HCT116 (cell line): Measurements from ENCODE around the gene WDR62. TPM values are rescaled to one million over a fixed set of nuclear protein-coding genes. Genes with fewer than 3 reads are reported as not detected.

Experiments
- ATAC-seq: fragments of 200-7000 bp; cut with Tn5 transposase; 2 replicates; pipeline ENCODE4 v1.9.1; 2020; ENCODE audit warnings: mild to moderate bottlenecking, moderate library complexity
- BruUV-seq: library from RNA; stranded (reverse); fragments of 400-500 nt; replicated peaks from 2 replicates; lab custom pipeline; 2021; lab: Mats Ljungman, UMichigan
- CTCF ChIA-PET: fragments of 300-600 bp; sonication (Branson Sonifier 250); formaldehyde crosslinking; loops from one replicate; lab custom pipeline; 2021; ENCODE audit warnings: antibody characterized with exemption; lab: Charles Lee
- POLR2A ChIA-PET: fragments of 300-600, 350-600 bp; sonication (Branson Sonifier 250); formaldehyde crosslinking; loops from one replicate; lab custom pipeline; 2021; ENCODE audit warnings: antibody characterized with exemption; lab: Charles Lee
- RAD21 ChIA-PET, 2 experiments: fragments of 300-600 bp; sonication (Branson Sonifier 250); formaldehyde crosslinking; loops; one replicate each; lab custom pipeline; 2023; ENCODE audit warnings: low total read pairs in 2 of 2; ENCODE audit not compliant: uncharacterized antibody in 2 of 2, unreplicated experiment in 2 of 2, low non-redundant PET in 1 of 2; lab: Charles Lee
- DNase-seq: peaks from one replicate; pipeline ENCODE4 v3.0.0-alpha.2; 2010; ENCODE audit warnings: low read depth, low spot score
- H2AFZ ChIP-seq: fragments of 200-600 bp; shearing (Covaris generic), sonication (generic); 2 replicates; pipeline ENCODE4 v1.6.1; 2017; ENCODE audit warnings: low read depth, mixed run types, mixed read lengths, antibody characterized with exemption, low read length; ENCODE audit not compliant: poor library complexity, severe bottlenecking
- H3K27ac ChIP-seq: 2 replicates; pipeline ENCODE4 v1.5.1; 2012; ENCODE audit warnings: low read depth, low read length
- H3K27me3 ChIP-seq: fragments of 200-600 bp; sonication (generic); 2 replicates; pipeline ENCODE4 v1.6.1; 2016; ENCODE audit warnings: mixed run types, low read length, mixed read lengths; ENCODE audit not compliant: insufficient read depth
- H3K36me3 ChIP-seq, 2 experiments: fragments of 200-500 bp in 1 of 2; fragments of 200-600 bp in 1 of 2; sonication (Bioruptor generic) in 1 of 2; sonication (generic) in 1 of 2; 2 replicates each; pipeline versions ENCODE4 v1.5.1 to v1.6.1; 2014 to 2016; ENCODE audit warnings: low read length in 2 of 2, inconsistent platforms in 1 of 2, mixed read lengths in 1 of 2, mixed run types in 1 of 2; ENCODE audit not compliant: insufficient read depth in 2 of 2, control insufficient read depth in 1 of 2
- H3K4me1 ChIP-seq, 2 experiments: fragments of 200-600 bp in 1 of 2; sonication (generic) in 1 of 2; 2 replicates each; pipeline versions ENCODE4 v1.5.1 to v1.6.1; 2012 to 2017; ENCODE audit warnings: low read length in 2 of 2, inconsistent platforms in 1 of 2, mild to moderate bottlenecking in 1 of 2, mixed read lengths in 1 of 2, mixed run types in 1 of 2, moderate library complexity in 1 of 2; ENCODE audit not compliant: insufficient read depth in 2 of 2, control insufficient read depth in 1 of 2
- H3K4me2 ChIP-seq: fragments of 200-600 bp; sonication (generic); 2 replicates; pipeline ENCODE4 v1.6.1; 2017; ENCODE audit warnings: mixed run types, low read length, mixed read lengths
- H3K4me3 ChIP-seq, 2 experiments: fragments of 200-600 bp in 1 of 2; sonication (generic) in 1 of 2; replicated peaks in 1 of 2; 2 replicates each; pipeline ENCODE4 v1.5.1; 2011 to 2016; ENCODE audit warnings: low read length in 2 of 2, control low read depth in 1 of 2, low read depth in 1 of 2, mild to moderate bottlenecking in 1 of 2, mixed read lengths in 1 of 2, mixed run types in 1 of 2
- H3K79me2 ChIP-seq: fragments of 200-600 bp; sonication (generic); 2 replicates; pipeline ENCODE4 v1.6.1; 2017; ENCODE audit warnings: mild to moderate bottlenecking, mixed run types, low read length, moderate library complexity, mixed read lengths; ENCODE audit not compliant: insufficient read depth
- H3K9ac ChIP-seq: fragments of 200-600 bp; sonication (generic); 2 replicates; pipeline ENCODE4 v1.6.1; 2016; ENCODE audit warnings: low read length, mixed read lengths
- H3K9me2 ChIP-seq: fragments of 200-600 bp; sonication (generic), shearing (Covaris generic); 2 replicates; pipeline ENCODE4 v1.6.1; 2017; ENCODE audit warnings: mixed run types, mild to moderate bottlenecking, moderate library complexity; ENCODE audit not compliant: insufficient read depth
- H3K9me3 ChIP-seq, 2 experiments: fragments of 200-500 bp in 1 of 2; fragments of 200-600 bp in 1 of 2; sonication (Bioruptor generic) in 1 of 2; sonication (generic) in 1 of 2; 2 replicates each; pipeline ENCODE4 v1.6.1; 2014 to 2017; ENCODE audit warnings: low read length in 2 of 2, mixed read lengths in 2 of 2, inconsistent platforms in 1 of 2, low read depth in 1 of 2, mild to moderate bottlenecking in 1 of 2, mixed run types in 1 of 2, moderate library complexity in 1 of 2; ENCODE audit not compliant: control insufficient read depth in 1 of 2, insufficient read depth in 1 of 2
- H4K20me1 ChIP-seq: fragments of 200-600 bp; sonication (generic), shearing (Covaris generic); 2 replicates; pipeline ENCODE4 v1.6.1; 2017; ENCODE audit warnings: mixed run types, mild to moderate bottlenecking, moderate library complexity; ENCODE audit not compliant: insufficient read depth
- CBX3 ChIP-seq: IDR thresholded peaks from 2 replicates; pipeline ENCODE4 v1.6.1; 2012; ENCODE audit warnings: low read depth
- CEBPB ChIP-seq: IDR thresholded peaks from 2 replicates; pipeline ENCODE4 v1.6.1; 2012; ENCODE audit warnings: low read depth
- EGR1 ChIP-seq: IDR thresholded peaks from 2 replicates; pipeline ENCODE4 v1.6.1; 2012; ENCODE audit warnings: low read depth
- EZH2 ChIP-seq: fragments of 200-600 bp; sonication (generic); IDR thresholded peaks from 2 replicates; pipeline ENCODE4 v1.6.1; 2017; ENCODE audit warnings: antibody characterized with exemption, mixed run types
- EZH2phosphoT487 ChIP-seq: fragments of 200-600 bp; IDR thresholded peaks from 2 replicates; pipeline ENCODE4 v1.6.1; 2018; ENCODE audit warnings: antibody characterized with exemption, borderline replicate concordance
- FOSL1 ChIP-seq: IDR thresholded peaks from 2 replicates; pipeline ENCODE4 v1.6.1; 2012; ENCODE audit warnings: low read depth
- POLR2A ChIP-seq: IDR thresholded peaks from 2 replicates; pipeline ENCODE4 v1.7.0; 2011; ENCODE audit warnings: borderline replicate concordance; ENCODE audit not compliant: insufficient read depth, insufficient read length; ENCODE audit errors: extremely low read depth
- POLR2AphosphoS5 ChIP-seq: IDR thresholded peaks from 2 replicates; pipeline ENCODE4 v1.6.1; 2011; ENCODE audit warnings: mild to moderate bottlenecking, low read depth, low read length, moderate library complexity
- RAD21 ChIP-seq: IDR thresholded peaks from 2 replicates; pipeline ENCODE4 v1.6.1; 2012; ENCODE audit warnings: low read depth, mild to moderate bottlenecking
- SIN3A ChIP-seq: IDR thresholded peaks from 2 replicates; pipeline ENCODE4 v1.6.1; 2012; ENCODE audit warnings: low read depth
- SRF ChIP-seq: IDR thresholded peaks from 2 replicates; pipeline ENCODE4 v1.6.1; 2012; ENCODE audit warnings: low read depth
- TCF7L2 ChIP-seq: IDR thresholded peaks from 2 replicates; pipeline ENCODE4 v1.7.0; 2011; ENCODE audit warnings: borderline replicate concordance, inconsistent platforms; ENCODE audit not compliant: insufficient read depth, insufficient read length; ENCODE audit errors: extremely low read depth
- YY1 ChIP-seq: IDR thresholded peaks from 2 replicates; pipeline ENCODE4 v1.6.1; 2011; ENCODE audit warnings: low read length, low read depth, moderate library complexity, mild to moderate bottlenecking; ENCODE audit not compliant: insufficient replicate concordance; ENCODE audit errors: extremely low read depth
- ZFX ChIP-seq: fragments of 450-650 bp; IDR thresholded peaks from 2 replicates; pipeline ENCODE4 v1.6.1; 2017
- ZNF274 ChIP-seq: fragments of 200-500 bp; sonication (Bioruptor generic); IDR thresholded peaks from 2 replicates; pipeline ENCODE4 v1.6.1; 2014; ENCODE audit warnings: mild to moderate bottlenecking, low read depth, low read length, inconsistent platforms
- intact Hi-C: fragments of 100-400 bp; cut with micrococcal nuclease; formaldehyde crosslinking; loops from 2 replicates; pipeline ENCODE4 v1.10.0; 2022
- total RNA-seq: library from RNA; stranded (reverse); gene quantifications from one replicate; pipeline ENCODE4 v1.2.1, GENCODE V29; 2021; ENCODE audit not compliant: unreplicated experiment
- TF ChIP-seq, protein P1 (sequence below): IDR thresholded peaks from 2 replicates; pipeline ENCODE4 v1.6.1; 2012
- TF ChIP-seq, protein P2 (sequence below), 3 experiments: fragments of 200-600 bp in 1 of 3; sonication (generic) in 1 of 3; IDR thresholded peaks in 2 of 3; conservative IDR thresholded peaks in 1 of 3; 2 replicates each; pipeline ENCODE4 v1.5.1; 2012 to 2017; ENCODE audit warnings: low read depth in 2 of 3, low read length in 2 of 3, antibody characterized with exemption in 1 of 3, borderline replicate concordance in 1 of 3, control low read depth in 1 of 3, mild to moderate bottlenecking in 1 of 3, mixed read lengths in 1 of 3, mixed run types in 1 of 3, moderate library complexity in 1 of 3; ENCODE audit not compliant: insufficient read depth in 1 of 3
- TF ChIP-seq, protein P3 (sequence below): IDR thresholded peaks from 2 replicates; pipeline ENCODE4 v1.6.1; 2012
- TF ChIP-seq, protein P4 (sequence below): IDR thresholded peaks from 2 replicates; pipeline ENCODE4 v1.6.1; 2011; ENCODE audit warnings: mild to moderate bottlenecking, low read length, moderate library complexity; ENCODE audit not compliant: insufficient replicate concordance; ENCODE audit errors: extremely low read depth
- TF ChIP-seq, protein P5 (sequence below): IDR thresholded peaks from 2 replicates; pipeline ENCODE4 v1.6.1; 2012; ENCODE audit warnings: low read depth

Gene WDR62
- total RNA-seq, 1 experiment from 2014 or later, result 17.0 TPM

DNA sequence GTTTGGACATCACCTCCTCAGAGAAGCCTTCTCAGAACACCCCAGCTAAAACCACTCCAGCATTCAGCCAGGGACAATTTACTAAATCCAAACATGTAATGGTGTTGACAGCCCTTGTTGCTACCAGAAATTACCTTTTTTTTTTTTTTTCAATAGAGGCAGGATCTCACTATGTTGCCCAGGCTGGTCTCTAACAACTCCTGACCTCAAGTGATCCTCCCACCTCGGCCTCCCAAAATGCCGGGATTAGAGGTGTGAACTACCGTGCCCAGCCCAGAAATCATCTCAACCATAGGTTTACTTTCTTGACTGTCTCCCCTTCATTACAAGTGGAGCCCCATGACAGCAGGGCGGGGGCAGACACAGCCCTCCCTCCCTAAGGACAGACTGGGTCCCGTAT lies 31.3 kb upstream of the WDR62 start:
- ChIA-PET CTCF (no interaction called here), RAD21 (no interaction called here), POLR2A (no interaction called here)
- no peak overlapping the region for H3K9ac ChIP-seq
- H3K79me2 ChIP-seq, result no peaks in the 10 kb centered on the region
- TF ChIP-seq EGR1 (no peak), SIN3A (no peak), EZH2 (no peak), CEBPB (no peak), POLR2AphosphoS5 (no peak), RAD21 (no peak), ZFX (no peak), CBX3 (no peak), TCF7L2 (no peak), SRF (no peak), YY1 (no peak), EZH2phosphoT487 (no peak), FOSL1 (no peak), ZNF274 (no peak), POLR2A (no peak)
- TF ChIP-seq, protein P1, sequence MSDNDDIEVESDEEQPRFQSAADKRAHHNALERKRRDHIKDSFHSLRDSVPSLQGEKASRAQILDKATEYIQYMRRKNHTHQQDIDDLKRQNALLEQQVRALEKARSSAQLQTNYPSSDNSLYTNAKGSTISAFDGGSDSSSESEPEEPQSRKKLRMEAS, result no peak
- TF ChIP-seq, protein P2, sequence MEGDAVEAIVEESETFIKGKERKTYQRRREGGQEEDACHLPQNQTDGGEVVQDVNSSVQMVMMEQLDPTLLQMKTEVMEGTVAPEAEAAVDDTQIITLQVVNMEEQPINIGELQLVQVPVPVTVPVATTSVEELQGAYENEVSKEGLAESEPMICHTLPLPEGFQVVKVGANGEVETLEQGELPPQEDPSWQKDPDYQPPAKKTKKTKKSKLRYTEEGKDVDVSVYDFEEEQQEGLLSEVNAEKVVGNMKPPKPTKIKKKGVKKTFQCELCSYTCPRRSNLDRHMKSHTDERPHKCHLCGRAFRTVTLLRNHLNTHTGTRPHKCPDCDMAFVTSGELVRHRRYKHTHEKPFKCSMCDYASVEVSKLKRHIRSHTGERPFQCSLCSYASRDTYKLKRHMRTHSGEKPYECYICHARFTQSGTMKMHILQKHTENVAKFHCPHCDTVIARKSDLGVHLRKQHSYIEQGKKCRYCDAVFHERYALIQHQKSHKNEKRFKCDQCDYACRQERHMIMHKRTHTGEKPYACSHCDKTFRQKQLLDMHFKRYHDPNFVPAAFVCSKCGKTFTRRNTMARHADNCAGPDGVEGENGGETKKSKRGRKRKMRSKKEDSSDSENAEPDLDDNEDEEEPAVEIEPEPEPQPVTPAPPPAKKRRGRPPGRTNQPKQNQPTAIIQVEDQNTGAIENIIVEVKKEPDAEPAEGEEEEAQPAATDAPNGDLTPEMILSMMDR (IDR thresholded peaks at IDR 0.05 in 2 of 3, conservative IDR thresholded peaks at IDR 0.05 in 1 of 3; ENCODE audit: borderline replicate concordance in 1 of 3, insufficient read depth in 1 of 3, low read depth in 2 of 3, low read length in 2 of 3), result no peak
- TF ChIP-seq, protein P3, sequence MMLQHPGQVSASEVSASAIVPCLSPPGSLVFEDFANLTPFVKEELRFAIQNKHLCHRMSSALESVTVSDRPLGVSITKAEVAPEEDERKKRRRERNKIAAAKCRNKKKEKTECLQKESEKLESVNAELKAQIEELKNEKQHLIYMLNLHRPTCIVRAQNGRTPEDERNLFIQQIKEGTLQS, result no peak
- TF ChIP-seq, protein P4, sequence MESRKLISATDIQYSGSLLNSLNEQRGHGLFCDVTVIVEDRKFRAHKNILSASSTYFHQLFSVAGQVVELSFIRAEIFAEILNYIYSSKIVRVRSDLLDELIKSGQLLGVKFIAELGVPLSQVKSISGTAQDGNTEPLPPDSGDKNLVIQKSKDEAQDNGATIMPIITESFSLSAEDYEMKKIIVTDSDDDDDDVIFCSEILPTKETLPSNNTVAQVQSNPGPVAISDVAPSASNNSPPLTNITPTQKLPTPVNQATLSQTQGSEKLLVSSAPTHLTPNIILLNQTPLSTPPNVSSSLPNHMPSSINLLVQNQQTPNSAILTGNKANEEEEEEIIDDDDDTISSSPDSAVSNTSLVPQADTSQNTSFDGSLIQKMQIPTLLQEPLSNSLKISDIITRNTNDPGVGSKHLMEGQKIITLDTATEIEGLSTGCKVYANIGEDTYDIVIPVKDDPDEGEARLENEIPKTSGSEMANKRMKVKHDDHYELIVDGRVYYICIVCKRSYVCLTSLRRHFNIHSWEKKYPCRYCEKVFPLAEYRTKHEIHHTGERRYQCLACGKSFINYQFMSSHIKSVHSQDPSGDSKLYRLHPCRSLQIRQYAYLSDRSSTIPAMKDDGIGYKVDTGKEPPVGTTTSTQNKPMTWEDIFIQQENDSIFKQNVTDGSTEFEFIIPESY, result no peak
- TF ChIP-seq, protein P5, sequence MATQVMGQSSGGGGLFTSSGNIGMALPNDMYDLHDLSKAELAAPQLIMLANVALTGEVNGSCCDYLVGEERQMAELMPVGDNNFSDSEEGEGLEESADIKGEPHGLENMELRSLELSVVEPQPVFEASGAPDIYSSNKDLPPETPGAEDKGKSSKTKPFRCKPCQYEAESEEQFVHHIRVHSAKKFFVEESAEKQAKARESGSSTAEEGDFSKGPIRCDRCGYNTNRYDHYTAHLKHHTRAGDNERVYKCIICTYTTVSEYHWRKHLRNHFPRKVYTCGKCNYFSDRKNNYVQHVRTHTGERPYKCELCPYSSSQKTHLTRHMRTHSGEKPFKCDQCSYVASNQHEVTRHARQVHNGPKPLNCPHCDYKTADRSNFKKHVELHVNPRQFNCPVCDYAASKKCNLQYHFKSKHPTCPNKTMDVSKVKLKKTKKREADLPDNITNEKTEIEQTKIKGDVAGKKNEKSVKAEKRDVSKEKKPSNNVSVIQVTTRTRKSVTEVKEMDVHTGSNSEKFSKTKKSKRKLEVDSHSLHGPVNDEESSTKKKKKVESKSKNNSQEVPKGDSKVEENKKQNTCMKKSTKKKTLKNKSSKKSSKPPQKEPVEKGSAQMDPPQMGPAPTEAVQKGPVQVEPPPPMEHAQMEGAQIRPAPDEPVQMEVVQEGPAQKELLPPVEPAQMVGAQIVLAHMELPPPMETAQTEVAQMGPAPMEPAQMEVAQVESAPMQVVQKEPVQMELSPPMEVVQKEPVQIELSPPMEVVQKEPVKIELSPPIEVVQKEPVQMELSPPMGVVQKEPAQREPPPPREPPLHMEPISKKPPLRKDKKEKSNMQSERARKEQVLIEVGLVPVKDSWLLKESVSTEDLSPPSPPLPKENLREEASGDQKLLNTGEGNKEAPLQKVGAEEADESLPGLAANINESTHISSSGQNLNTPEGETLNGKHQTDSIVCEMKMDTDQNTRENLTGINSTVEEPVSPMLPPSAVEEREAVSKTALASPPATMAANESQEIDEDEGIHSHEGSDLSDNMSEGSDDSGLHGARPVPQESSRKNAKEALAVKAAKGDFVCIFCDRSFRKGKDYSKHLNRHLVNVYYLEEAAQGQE, result no peak
- ATAC-seq (no peak), DNase-seq (no peak)
- H3K9me2 ChIP-seq, result no peaks in the 10 kb centered on the region
- H4K20me1 ChIP-seq, result no peaks in the 10 kb centered on the region
- intact Hi-C loops, result no loop called here
- no peak overlapping the region for H2AFZ ChIP-seq
- no peaks in the 10 kb centered on the region for H3K9me3 ChIP-seq
- H3K36me3 ChIP-seq, result peaks cover 0 to 28% of the 10 kb centered on the region in 2 experiments; a peak in 2 of 4 replicates
- no TSS peak for BruUV-seq
- H3K27ac ChIP-seq, result no peak overlapping the region
- no peaks in the 10 kb centered on the region for H3K4me1 ChIP-seq
- no peak overlapping the region for H3K4me3 ChIP-seq
- H3K4me2 ChIP-seq, result no peak overlapping the region
- H3K27me3 ChIP-seq, result no peaks in the 10 kb centered on the region
